ELR (cell line): ENCODE measurements around the gene UQCRHL.

Experiments
- DNase-seq: peaks from one replicate; pipeline ENCODE4 v3.0.0-alpha.2; 2015; ENCODE audit warnings: low read depth

UQCRHL gene

GRCh38 chr1:15758343-15758931, 49.0 kb downstream of the UQCRHL start, which contains the start of gene FBLIM1:
TSS of gene FBLIM1 (plus strand) at chr1:15758795. CDS start at chr1:15764984, 6,189 bp downstream.
- DNase-seq, result peak; percentile 27

DNA sequence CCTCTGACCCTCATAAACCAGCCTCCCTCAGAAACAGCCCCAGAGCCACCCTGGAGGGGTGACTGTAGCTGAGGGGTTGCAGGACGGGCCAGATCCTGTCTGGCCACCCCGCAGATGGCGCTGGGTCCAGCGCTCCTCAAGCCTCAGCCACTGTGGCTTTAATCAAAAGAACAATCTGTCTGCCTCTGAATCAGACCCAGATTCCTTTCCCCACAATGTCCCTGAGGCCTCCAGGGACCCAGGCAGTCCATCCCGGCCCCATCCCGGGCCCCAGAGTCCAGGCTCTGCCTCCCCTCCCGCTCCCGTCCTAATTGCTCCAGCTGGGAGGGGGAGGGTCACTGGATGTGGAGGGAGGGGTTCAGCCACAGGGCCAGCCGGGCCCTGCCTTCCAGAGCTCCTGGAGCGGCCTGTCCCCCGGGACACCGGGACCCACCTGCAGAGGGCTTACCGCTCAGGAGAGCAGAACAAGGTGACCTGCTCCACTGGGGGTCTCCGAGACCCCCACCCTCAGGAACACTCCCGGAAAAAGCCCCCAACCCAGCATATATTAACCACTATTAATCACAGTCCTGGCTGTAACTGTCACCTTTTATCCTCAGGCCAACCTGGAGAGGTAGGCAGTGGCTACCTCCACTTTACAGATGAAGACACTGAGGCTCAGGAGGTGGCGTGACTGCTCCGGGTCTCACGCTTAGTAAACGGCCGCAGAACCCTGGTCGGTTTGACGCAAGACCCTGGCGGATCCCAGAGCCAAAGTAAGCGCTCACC, 49.7 kb downstream of the UQCRHL start:
- peak; percentile 39 for DNase-seq
